Astrocyte (in vitro differentiated cells and primary cell): ENCODE data around the gene UQCR11.

ENCODE experiments used
- EZH2 ChIP-seq: IDR thresholded peaks from 2 replicates; pipeline ENCODE4 v1.6.1; 2012; ENCODE audit warnings: mild to moderate bottlenecking, low read length, inconsistent platforms; ENCODE audit not compliant: insufficient read depth
- TF ChIP-seq, protein P1 (sequence below): IDR thresholded peaks from 2 replicates; pipeline ENCODE4 v1.5.1; 2011; ENCODE audit warnings: low read depth, mild to moderate bottlenecking, inconsistent platforms, low read length, moderate library complexity; ENCODE audit not compliant: insufficient read depth

GRCh38 chr19:1633269-1633826, 28.1 kb upstream of the UQCR11 start:
- TF ChIP-seq, protein P1, sequence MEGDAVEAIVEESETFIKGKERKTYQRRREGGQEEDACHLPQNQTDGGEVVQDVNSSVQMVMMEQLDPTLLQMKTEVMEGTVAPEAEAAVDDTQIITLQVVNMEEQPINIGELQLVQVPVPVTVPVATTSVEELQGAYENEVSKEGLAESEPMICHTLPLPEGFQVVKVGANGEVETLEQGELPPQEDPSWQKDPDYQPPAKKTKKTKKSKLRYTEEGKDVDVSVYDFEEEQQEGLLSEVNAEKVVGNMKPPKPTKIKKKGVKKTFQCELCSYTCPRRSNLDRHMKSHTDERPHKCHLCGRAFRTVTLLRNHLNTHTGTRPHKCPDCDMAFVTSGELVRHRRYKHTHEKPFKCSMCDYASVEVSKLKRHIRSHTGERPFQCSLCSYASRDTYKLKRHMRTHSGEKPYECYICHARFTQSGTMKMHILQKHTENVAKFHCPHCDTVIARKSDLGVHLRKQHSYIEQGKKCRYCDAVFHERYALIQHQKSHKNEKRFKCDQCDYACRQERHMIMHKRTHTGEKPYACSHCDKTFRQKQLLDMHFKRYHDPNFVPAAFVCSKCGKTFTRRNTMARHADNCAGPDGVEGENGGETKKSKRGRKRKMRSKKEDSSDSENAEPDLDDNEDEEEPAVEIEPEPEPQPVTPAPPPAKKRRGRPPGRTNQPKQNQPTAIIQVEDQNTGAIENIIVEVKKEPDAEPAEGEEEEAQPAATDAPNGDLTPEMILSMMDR: no peak
- no peak for TF ChIP-seq EZH2
